Endothelial cell of hepatic sinusoid (primary cell): ENCODE measurements around the gene PROS1.
"Not testable (repeated sequence)": the region's sequence is repeated elsewhere in the genome, so short reads cannot be mapped to it uniquely, and the experiment has no call there.

ENCODE experiments used
- in situ Hi-C: cut with HindIII; loops from 2 replicates; pipeline ENCODE4 v1.10.0; 2017; ENCODE audit warnings: low sequenced_read_pairs

The PROS1 gene

GRCh38 chr3:93979850-93980676 lies 6.4 kb upstream of the PROS1 start, which contains the start of gene ARL13B:
Gene ARL13B (plus strand): TSS chr3:93980155. CDS start chr3:93980424, 269 bp downstream.
- in situ Hi-C loops: no loop called here

GRCh38 chr3:93969997-93970396 lies 3.7 kb downstream of the PROS1 start:
- in situ Hi-C loops: no loop called here

- in situ Hi-C loops: no loop called here
Observed at GRCh38 chr3:93969443-93969842, 4.3 kb downstream of the PROS1 start.

GRCh38 chr3:93965106-93965505 lies 8.6 kb downstream of the PROS1 start:
- in situ Hi-C loops: not testable (repeated sequence)

GRCh38 chr3:93962798-93963197 lies 10.9 kb downstream of the PROS1 start:
- in situ Hi-C loops: no loop called here

GRCh38 chr3:93961489-93961888 lies 12.2 kb downstream of the PROS1 start:
- in situ Hi-C loops: no loop called here

- in situ Hi-C loops: no loop called here
Observed at GRCh38 chr3:93961026-93961425, 12.7 kb downstream of the PROS1 start.

- in situ Hi-C loops: not testable (repeated sequence)
Observed at GRCh38 chr3:93949958-93950357, 23.7 kb downstream of the PROS1 start.

GRCh38 chr3:93937485-93937884 lies 36.2 kb downstream of the PROS1 start:
- in situ Hi-C loops: not testable (repeated sequence)

GRCh38 chr3:93936549-93936948 lies 37.1 kb downstream of the PROS1 start:
- in situ Hi-C loops: no loop called here

GRCh38 chr3:93934366-93935046 lies 39.2 kb downstream of the PROS1 start:
- in situ Hi-C loops: no loop called here

- in situ Hi-C loops: no loop called here
Observed at GRCh38 chr3:93931597-93932229, 42.0 kb downstream of the PROS1 start.

GRCh38 chr3:93930041-93930440 lies 43.7 kb downstream of the PROS1 start:
- in situ Hi-C loops: no loop called here

GRCh38 chr3:93926789-93927188 lies 46.9 kb downstream of the PROS1 start:
- in situ Hi-C loops: no loop called here

- in situ Hi-C loops: no loop called here
Observed at GRCh38 chr3:93924491-93924890, 49.2 kb downstream of the PROS1 start.

- in situ Hi-C loops: no loop called here
Observed at GRCh38 chr3:93923006-93923405, 50.7 kb downstream of the PROS1 start.

GRCh38 chr3:93917546-93918029 lies 56.1 kb downstream of the PROS1 start:
- in situ Hi-C loops: not testable (repeated sequence)

- in situ Hi-C loops: not testable (repeated sequence)
Observed at GRCh38 chr3:93913623-93914022, 60.1 kb downstream of the PROS1 start.

- in situ Hi-C loops: no loop called here
Observed at GRCh38 chr3:93911206-93911605, 62.5 kb downstream of the PROS1 start.

GRCh38 chr3:93910097-93910496 lies 63.6 kb downstream of the PROS1 start:
- in situ Hi-C loops: no loop called here

GRCh38 chr3:93907132-93907531 lies 66.6 kb downstream of the PROS1 start:
- in situ Hi-C loops: no loop called here

GRCh38 chr3:93906245-93906644 lies 67.5 kb downstream of the PROS1 start:
- in situ Hi-C loops: no loop called here
